ENCODE data around the gene PBX4. TPM values are rescaled to one million over a fixed set of nuclear protein-coding genes. Genes with fewer than 3 reads are reported as not detected.

PBX4 gene
- total RNA-seq, 2 experiments from 2014 or later: 13.8 to 15.6 TPM

DNA sequence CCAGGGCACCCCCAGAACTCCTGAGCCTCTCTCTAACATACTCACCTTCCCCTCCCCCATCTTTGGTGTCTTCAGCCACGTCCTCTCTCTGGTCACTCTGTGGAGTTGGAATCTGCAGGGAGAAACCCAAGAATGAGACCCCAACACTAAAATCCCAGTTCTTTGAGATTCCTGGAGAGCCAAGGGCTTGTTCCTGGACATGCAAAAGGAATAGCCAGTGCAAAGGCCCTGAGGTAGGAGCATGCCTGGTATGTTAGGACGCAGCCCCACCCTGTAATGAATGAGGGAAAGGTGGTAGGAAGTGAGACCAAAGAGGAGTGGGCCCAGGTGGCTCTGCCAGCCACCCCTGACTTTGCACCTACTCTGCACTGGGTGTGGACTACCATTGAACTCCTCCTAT is 11.9 kb upstream of the PBX4 start:
- Mint-ChIP-seq H3K4me1 (ENCODE audit: low read depth) (peaks cover 30% of the 10 kb centered on the region), H3K27ac (no peak overlapping the region), H3K4me3 (no peak overlapping the region), H3K27me3 (no peaks in the 10 kb centered on the region), H3K36me3 (ENCODE audit: low read depth) (peaks cover 49% of the 10 kb centered on the region), H3K9me3 (no peaks in the 10 kb centered on the region)
- no peak for TF ChIP-seq CTCF (IDR thresholded peaks at IDR 0.05)
- ChIA-PET POLR2A (no interaction called here), CTCF (no interaction called here)
- ATAC-seq (no peak), DNase-seq (peak; percentile 25)
- intact Hi-C loops (cut with micrococcal nuclease): no loop called here

DNA sequence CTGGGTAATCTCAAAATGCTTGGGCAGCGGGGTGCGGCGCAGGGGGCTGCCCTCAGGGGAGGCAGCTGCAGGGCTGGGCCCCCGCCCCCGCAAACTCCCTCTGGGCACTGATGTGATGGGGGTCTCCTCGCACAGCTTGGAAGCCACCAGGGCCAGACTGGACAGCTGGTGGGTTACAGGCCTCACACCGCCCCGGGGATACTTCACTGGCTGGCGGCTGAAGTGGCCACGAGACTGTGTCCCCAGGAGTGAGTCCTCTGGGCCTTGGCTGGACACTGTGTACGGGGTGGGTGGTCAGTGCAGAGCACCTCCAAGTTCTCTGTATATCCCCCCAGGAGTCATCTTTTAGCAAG is 11.6 kb upstream of the PBX4 start:
- CTCF ChIA-PET: no interaction called here
- Mint-ChIP-seq H3K27ac (no peak overlapping the region), H3K4me1 (ENCODE audit: low read depth) (peaks cover 29% of the 10 kb centered on the region), H3K4me3 (no peak overlapping the region), H3K36me3 (ENCODE audit: low read depth) (peaks cover 45% of the 10 kb centered on the region), H3K27me3 (no peaks in the 10 kb centered on the region), H3K9me3 (no peaks in the 10 kb centered on the region)
- intact Hi-C loops (cut with micrococcal nuclease): no loop called here
- POLR2A ChIA-PET: interaction anchor here (2.1 kb wide), 1 partner anchor 33 kb away, joined by 12 read pairs; the partner anchor contains the start of gene ATP13A1
- DNase-seq (no peak), ATAC-seq (no peak)
- peak; percentile 0 for TF ChIP-seq CTCF (IDR thresholded peaks at IDR 0.05)

DNA sequence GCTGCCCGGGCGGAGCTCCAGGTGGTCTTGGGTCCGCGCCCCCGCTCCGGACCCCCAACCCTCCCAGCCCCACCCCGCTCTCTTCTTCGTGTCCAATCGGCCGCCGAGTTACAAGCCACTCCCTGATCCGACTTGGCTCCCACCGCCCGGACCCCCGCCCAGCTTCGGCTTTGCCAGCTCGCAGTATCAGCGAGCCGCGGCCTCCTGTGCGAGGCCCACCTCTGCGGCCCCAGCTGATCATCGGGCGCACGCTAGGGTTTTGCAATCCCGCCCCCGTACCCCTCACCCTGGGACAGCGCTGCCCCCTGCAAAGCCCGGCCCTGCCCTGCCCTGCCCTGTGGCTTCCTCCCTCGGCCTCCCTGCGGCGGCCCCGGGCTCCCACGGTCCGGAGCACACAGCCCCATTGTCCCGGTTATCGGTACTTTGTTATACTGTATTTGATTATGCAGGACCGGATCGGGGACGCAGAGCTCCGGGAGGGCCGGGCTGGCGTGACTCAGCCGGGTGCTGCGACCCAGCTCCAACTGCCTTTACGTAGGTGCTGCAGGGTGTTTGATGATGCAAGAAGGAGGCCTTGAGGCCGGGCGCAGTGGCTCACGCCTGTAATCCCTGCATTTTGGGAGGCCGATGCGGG is 10.1 kb upstream of the PBX4 start:
- peak overlapping the region; percentile 88 for H3K27ac Mint-ChIP-seq

GRCh38 chr19:19627621-19628500 is 9.4 kb upstream of the PBX4 start, which contains the start of gene LPAR2:
TSS of gene LPAR2 (minus strand) at chr19:19628220. CDS start at chr19:19627275, 945 bp downstream.
- ChIA-PET POLR2A (interaction anchor here (0.6 to 3.2 kb wide), 14 partner anchors 8 to 434 kb away, joined by 3 to 15 read pairs (median 5); partner anchors contain the start of genes ATP13A1, GMIP, NDUFA13 and ZNF101), CTCF (interaction anchor here (1.1 to 3.5 kb wide), 6 partner anchors 11 to 96 kb away, joined by 3 to 15 read pairs (median 6); no protein-coding TSS in a partner anchor)
- intact Hi-C loops (cut with micrococcal nuclease): no loop called here
- Mint-ChIP-seq H3K9me3 (no peaks in the 10 kb centered on the region), H3K4me3 (peak within 1 kb of the TSS; percentile 85), H3K4me1 (ENCODE audit: low read depth) (peaks cover 24% of the 10 kb centered on the region), H3K36me3 (ENCODE audit: low read depth) (peaks cover 39% of the 10 kb centered on the region), H3K27me3 (no peaks in the 10 kb centered on the region), H3K27ac (peak within 1 kb of the TSS; percentile 94)
- ATAC-seq: peak; percentile 78
- TF ChIP-seq CTCF (IDR thresholded peaks at IDR 0.05): no peak
- DNase-seq: peak; percentile 79

More for the DNA sequence above, 10.1 kb upstream of the PBX4 start:
- intact Hi-C loops (cut with micrococcal nuclease): no loop called here
- peak; percentile 51 for ATAC-seq
- ChIA-PET CTCF (interaction anchor here (1.0 to 1.9 kb wide), 4 partner anchors 21 to 332 kb away, joined by 3 to 10 read pairs (median 6); no protein-coding TSS in a partner anchor), POLR2A (interaction anchor here (0.5 to 3.2 kb wide), 13 partner anchors 8 to 435 kb away, joined by 3 to 15 read pairs (median 4); partner anchors contain the start of genes ATP13A1, GMIP and NDUFA13)
- no peaks in the 10 kb centered on the region for H3K9me3 Mint-ChIP-seq
- TF ChIP-seq CTCF (IDR thresholded peaks at IDR 0.05): no peak
- H3K4me1 Mint-ChIP-seq (ENCODE audit: low read depth): peaks cover 24% of the 10 kb centered on the region
- H3K36me3 Mint-ChIP-seq (ENCODE audit: low read depth): peaks cover 43% of the 10 kb centered on the region
- H3K27me3 Mint-ChIP-seq: no peaks in the 10 kb centered on the region
- peak; percentile 80 for DNase-seq
- H3K4me3 Mint-ChIP-seq: peak overlapping the region; percentile 68
